GM11168 (cell line): ENCODE measurements around the gene ADCY2.

Experiments
- in situ Hi-C: fragments of 300-500 bp; cut with MboI; formaldehyde crosslinking; loops from one replicate; pipeline ENCODE4 v1.12.0; 2022; ENCODE audit warnings: low sequenced_read_pairs; ENCODE audit not compliant: unreplicated experiment

ADCY2 gene

DNA sequence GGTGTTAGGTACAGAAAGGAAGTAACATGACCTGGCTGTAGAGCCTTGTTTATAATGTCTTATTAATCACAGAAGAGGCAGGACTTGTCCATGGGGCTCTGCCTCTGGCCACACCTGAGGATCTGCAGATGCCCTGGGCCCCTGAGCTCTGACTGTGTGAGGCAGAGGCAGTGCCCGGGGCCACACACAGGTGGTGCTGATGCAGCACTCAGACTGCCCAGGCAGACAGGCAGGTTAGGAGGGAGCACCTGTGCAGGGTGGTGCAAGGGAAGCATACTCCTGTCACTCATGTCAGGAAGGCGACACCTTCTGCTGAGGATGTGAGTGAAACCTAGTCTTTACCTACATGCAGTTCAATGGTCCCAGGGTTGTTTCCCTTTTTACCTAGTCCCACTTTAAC lies 366.3 kb downstream of the ADCY2 start:
- in situ Hi-C loops, result no loop called here

DNA sequence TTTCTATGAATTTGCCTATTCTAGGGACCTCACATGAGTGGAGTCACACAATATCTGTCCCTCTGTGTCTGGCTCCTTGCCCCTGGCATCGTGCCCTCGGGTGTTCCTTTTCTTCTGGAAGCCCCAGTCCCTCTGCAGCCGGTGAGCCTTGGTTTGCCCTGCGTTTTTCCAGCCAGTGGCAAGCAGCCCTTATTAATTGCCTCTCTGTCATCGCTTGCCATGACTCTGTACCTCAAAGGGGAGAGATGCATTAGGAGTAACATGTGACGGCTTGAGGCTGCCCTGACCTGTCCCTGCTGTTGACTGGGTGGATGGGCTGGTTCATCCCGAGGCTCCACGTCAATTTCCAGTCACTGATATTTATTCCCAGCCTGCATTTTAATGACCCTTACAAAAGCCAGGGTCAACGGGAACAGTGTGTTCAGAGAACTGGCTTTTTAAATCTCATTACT lies 367.7 kb downstream of the ADCY2 start:
- in situ Hi-C loops, result no loop called here

DNA sequence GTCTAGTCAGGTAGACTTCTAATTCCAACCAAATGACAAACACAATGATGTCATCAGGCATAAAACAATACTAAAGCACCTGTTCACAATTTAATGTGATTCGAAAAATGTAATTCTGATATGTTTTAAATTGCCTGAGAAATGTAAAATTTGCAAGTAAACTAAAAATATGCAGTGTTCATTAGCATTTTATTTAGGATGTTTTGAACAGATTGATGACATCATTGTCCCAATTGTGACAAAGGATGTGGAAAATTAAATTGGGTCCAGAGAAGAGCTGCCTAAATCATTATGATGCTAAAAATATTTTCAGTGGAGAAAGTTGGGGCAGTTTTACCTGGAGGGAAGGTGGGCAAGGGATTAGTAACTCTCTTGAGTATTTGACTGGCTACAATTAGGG lies 368.5 kb downstream of the ADCY2 start:
- in situ Hi-C loops, result no loop called here

DNA sequence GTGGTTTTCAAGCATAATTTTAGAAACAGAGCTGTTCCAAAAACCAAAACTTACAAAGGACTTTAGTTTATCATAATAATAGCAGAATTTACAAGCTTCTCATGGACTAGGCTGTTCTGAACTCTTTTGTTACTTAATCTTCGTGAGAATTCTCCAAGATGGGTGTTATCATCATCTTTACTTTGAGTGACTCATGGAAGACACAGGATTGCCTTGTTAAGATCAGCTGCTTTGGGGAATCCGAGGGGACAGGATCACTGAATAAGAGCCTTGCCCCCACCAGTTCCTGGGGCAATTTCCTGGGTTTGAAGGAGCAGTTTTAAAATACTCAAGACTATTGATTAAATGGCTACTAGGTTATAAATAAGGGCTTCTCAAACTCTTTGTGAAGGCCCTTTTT lies 374.5 kb downstream of the ADCY2 start:
- in situ Hi-C loops, result no loop called here

DNA sequence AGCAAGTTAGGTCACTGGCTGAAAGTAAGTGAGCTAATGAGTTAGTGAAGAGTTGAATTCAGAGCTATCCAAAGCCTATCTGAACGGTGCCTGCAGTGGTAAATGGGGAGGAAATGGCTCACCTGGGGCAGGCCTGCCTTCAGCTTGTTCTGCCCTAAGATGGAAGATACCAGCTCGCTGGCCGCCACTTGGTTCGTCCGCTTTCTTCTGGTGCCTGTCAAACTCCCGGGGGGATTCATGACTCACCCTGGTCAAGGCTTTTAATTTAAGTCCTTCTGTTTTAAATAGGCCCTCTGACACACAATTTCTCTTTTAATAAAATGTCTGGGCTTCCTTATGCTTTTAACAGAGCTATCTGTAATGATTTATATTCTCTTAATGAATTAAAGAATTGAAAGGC lies 376.2 kb downstream of the ADCY2 start:
- in situ Hi-C loops, result no loop called here

DNA sequence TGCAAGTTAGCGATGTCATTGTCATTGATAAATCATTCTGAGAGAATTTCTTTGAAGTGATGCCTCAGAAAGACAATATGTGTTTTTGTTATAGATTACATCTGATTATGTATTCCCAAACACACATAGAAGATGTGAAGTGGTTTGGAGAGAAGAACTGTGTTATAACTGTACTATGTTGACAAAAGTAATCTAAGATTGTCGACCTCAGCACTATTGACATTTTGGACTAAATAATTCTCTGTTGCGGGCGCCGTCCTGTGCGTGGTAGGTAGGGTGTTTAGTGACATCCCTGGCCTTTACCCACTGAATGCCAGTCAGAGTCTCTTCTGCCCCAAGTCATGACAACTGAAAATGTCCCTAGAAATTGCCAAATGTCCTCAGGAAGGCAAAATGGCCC lies 377.2 kb downstream of the ADCY2 start:
- in situ Hi-C loops, result no loop called here

DNA sequence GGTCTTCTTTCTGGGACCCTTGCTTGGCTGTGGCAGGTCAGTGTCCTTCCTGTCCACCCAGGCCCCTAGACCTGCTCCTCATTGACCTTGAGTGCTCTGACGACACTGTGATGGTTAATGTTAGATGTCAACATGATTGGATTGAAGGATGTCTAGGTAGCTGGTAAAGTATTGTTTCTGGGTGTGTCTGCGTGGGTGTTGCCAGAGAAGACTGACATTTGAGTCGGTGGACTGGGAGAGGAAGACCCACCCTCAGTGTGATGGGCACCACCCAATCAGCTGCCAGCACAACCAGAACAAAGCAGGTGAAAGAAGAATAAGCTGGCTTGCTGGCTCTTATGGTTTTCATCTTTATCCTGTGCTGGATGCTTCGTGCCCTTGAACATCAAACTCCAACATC lies 380.5 kb downstream of the ADCY2 start:
- in situ Hi-C loops, result no loop called here

DNA sequence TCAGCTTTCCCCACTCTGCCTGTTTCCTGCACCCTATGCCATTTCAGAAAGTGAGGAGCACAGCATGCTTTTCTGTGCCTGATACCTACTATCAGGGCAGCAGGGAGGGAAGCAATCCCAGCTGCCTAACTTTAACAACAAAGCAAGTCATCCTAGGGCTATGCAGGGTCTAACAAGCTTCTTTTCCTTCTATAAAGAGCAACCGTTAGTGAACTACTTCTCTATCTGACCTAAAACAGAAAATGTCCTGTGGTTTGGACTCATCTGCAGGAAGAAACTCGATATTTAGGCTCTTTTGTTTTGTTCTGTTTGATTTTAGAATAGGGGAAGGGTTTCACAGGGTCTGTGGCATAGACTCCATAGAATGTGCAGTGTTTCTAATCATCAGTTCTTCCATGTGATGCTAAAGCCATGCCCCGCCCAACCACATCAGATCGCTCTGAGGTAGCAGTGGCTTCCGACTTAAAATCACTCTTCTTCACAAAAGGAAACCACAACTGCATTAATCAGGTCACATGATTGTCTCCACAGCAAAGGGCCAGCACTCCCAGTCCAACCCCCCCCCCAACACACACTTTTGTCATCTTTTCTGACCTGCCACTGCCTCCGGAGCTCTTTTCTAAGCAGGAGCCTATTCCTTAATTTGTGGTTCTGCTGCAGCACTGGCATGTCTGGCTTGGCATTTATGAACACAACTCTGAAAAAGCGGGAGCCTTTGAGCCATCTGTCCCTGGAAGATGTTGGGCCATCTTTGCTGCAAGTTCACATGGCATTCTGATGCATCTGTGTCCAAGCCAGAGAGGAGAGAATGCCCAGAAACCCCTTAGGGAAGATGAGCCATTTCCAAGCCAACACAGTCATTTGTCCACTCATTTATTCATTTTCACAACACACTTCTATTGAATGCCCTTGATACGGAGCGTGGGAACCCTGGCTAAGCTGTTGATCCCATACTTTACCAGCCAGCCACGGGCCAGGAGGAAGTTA lies 383.4 kb downstream of the ADCY2 start:
- in situ Hi-C loops, result no loop called here

DNA sequence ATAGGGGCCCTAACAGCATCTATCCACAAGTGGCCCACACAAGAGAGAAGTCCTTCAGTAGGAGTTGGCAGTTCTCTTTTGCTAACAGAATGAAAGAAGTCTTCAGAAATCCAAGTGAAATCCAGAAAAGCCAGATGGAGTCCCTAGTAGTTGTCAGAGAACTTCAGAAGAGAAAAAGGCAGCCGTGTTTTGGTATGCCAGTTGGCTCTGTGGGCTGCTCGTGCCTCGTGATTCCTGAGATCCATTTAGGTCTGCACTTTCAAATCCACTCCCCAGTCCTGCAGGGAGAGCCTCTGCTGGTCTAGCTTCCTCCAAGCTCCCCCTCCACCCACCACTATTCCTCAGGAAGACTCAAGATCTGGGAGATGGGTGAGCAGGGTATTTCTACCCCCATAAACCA lies 386.0 kb downstream of the ADCY2 start:
- in situ Hi-C loops, result no loop called here

DNA sequence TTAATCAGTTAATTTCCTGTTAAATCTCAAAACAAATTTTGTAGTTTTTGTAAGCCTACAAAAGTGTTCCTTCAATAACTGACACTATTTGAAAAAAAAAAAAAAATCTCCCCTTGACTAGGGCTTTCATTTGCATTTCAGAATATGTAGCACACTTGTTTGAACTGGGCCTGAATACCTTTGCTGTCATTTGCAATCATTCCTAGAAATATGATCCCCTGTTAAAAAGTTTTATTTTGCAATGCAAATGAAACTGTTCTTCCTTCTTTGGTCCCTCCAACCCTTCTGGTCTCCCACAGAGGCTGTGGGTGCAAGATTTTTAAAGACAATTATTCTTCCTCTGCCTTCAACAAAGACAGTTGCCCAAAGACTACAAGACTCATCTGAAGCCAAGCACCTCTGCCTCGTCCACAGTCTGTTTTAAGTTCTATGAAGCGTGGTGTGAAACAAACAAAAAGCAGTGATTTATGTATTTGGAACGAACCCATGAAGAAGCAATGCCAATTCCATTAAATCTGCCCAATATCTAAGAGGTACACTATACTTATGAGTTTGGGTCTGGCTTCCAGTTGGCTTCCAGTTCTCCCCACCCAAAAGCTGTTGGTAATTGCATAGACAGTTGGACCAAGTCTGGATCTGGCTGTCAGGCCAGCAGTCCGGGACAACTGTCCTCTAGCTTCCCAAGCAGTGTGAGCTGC lies 388.9 kb downstream of the ADCY2 start:
- in situ Hi-C loops, result no loop called here

DNA sequence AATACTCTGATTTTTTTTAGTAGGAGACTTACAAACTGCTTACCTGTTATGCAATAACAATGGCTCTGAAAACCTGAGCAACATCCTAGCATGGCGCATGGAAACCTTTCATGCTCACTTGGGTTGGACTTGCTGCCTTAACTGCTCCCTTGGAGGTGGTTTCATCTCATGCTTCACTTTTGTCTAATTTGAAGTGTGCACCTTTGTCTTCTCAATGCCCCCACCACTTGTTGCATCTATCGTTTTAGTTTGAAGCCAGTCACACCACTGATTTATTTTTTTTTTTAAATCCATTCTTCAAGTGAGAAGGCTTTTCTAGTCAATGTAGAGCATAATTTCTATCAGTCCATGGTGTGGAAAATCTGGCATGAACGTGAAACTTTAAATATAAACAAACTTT lies 391.8 kb downstream of the ADCY2 start:
- in situ Hi-C loops, result no loop called here

DNA sequence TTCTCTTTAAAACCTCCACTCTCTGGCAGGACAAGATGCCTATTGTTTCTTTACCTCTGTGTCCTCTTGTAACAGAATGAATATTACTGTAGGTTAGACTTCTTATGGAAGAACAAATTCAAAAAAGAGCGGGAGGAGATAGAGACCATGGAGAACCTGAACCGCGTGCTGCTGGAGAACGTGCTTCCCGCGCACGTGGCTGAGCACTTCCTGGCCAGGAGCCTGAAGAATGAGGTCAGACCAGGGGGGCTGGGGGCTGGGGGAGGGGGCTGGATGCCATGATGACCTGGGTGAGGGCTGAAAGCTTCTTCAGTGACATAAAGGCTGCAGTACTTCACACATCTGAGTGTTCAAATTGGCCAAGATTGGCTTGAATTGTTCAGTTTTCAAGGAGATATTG lies 393.6 kb downstream of the ADCY2 start:
- in situ Hi-C loops, result no loop called here

DNA sequence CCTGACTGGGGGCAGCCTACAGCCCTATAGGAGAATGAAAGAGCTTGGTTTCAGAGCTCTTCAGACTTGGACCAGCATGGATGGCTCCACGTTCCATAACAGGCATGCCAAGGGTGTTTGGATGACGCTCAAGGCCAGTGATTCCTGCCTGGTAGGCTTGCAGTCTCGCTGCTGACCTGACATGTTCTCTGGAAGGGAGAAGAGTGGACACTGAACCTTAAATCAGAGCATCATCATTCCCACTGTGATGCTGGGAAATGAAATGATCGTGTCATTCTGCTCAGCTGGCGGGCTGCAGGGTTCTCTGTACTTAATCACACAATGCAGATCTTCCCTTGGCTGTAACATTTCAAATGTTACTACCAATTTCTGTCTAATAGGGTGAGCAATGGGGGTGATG lies 398.0 kb downstream of the ADCY2 start:
- in situ Hi-C loops, result no loop called here

DNA sequence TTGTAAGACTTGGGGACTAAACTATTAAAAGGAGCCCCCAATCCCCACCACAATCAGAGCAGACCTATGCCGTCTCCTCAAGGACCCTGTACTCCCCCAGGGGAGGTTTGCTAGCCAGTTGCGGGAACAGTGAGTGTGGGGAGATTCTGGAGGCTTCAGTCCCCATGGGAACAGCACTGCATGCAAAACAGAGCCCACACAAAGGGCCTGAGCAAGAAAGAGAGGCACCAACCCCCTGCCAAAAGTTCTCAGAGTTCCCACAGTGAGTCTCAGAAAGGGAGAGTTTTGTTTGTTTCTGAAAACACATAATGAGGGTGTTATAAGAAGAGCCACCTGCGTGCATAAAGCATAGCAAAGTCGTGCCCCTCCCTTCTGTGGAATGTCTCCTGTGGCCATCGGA lies 398.4 kb downstream of the ADCY2 start:
- in situ Hi-C loops, result no loop called here

DNA sequence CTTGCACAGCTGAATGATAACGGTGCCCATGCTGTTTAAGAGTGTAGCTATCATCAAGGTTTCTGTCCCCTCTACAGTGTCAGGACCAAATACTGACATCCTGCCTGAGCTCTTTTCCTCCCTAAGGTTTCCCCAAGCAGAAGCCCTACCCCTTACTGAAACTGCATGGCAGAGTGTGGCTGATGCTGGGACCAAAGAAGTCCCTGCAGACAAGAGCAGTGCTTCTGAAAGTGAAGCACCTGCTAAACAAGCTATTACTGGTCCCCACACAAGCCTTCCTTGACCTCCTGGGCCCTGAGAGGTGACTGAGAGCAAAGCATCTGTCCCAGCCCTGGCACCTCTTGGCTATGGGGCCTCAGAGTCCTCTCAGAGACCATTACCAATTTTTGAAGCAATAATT lies 398.9 kb downstream of the ADCY2 start:
- in situ Hi-C loops, result no loop called here

DNA sequence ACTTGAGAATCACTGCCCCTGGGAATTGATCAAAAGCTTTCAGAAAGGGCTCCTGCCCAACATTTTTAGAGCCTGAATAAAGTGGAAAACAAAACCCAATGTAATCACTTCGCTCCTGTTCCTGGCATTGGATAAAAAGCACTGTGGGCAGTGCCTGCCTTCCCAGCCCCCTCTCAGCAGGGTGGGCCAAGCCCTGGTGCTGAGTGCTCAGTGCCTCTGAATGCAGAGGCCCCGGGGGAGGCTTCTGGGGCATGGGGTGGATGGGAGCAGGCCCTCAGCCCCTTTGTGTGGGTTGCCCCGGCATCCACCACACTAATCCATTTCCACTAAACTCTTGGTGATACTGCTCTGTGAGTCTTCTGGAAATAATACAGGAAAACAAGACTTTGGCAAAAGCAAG lies 399.4 kb downstream of the ADCY2 start:
- in situ Hi-C loops, result no loop called here

DNA sequence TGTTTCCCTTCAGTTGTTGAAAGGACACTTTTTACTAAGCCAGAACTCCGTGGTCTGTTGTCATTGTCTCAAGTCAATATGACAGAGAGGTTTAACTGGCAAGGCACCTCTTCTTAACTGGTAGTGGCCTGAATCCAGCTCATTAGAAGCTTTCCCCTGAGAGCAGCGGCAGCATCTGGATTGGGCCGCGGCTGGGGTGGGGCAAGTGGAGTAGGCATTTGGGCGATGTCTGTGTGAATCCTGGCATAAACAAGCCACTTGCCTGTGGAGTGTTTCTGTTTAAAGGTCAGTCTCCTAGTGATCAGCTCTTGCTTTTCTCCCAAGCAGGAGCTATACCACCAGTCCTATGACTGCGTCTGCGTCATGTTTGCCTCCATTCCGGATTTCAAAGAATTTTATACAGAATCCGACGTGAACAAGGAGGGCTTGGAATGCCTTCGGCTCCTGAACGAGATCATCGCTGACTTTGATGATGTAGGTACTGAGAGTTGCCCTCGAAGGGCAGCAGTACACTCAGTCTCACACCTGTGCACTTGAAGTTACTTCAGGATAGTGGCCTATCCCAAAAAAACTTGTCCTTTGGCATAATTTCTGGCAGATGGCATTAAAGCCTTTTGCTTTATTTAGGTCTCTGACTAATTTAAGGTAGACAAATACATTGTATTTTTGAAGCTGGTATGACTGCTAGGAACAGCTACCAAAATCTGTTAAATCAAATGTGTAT lies 406.1 kb downstream of the ADCY2 start:
- in situ Hi-C loops, result no loop called here

DNA sequence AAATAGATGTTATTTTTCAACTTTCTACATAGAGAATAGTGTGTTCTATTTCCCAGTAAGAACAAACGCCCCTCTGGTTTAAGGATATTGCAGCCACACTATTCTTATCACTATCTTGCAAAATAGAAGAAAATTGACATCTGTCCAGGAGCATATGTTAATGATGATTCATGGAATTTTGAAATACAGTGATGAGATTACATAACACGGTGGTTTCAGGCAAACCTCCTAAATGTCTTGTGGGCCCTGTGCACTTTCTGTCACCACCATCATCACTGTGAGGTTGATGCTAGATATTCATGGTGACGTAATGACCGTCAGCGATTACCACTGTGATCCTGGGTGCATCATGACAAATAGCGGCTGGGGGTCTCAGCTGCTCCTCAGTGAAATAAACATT lies 406.9 kb downstream of the ADCY2 start:
- in situ Hi-C loops, result no loop called here

DNA sequence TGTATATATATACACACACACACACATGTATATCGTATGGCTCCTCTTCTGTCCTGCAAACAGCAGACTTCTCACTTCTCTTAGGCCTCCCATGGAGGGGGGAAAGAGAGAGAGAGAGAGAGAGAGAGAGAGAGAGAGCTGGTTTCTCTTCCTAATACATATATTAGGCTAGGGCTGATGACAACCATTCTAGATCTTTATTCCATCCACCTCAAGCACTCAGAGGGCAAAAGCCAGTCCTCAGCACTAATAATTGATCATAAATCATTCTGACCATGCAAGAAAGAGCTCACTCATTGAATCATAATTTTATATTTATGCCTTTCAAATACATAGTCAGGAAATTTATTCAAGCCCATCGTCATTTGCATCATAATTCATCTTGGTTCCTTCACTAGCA lies 408.0 kb downstream of the ADCY2 start:
- in situ Hi-C loops, result no loop called here

DNA sequence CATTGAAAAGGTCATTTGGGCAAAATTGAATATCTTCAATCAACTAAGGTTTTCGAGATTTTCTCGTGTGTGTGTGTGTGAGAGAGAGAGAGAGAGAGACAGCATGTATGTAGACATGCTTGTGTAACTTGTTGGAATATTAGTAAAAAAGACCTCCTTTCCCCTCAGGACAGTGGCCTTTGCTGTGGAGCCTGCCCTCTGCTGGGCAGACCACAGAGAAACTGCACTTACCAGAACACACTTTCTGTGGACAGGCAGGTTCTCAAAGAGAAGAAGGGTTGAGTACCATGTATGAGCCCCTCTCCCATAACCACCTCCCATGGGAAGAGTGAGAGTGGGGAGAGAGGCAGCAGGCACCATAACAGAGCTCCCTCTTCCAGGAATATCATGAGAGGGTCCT lies 409.4 kb downstream of the ADCY2 start:
- in situ Hi-C loops, result no loop called here

DNA sequence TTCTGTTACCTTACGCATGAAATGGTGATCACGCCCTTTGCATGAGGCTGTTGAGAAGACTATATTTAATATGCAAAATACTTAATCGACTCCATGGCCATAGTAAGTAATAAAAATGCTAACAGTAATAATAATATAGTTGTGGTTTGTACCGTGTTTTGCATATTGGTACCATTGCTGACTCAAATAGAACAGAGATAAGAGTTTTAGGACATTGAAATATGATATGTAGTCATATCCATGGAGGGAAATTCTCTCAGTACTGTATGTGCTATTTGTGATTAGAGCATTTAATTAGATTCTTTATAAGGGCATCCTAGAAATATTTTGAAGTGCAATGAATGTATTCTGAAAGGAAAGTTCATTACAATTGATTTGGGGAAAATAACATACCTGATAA lies 413.1 kb downstream of the ADCY2 start:
- in situ Hi-C loops, result no loop called here
